ENCODE data around the gene PHF19. TPM values are rescaled to one million over a fixed set of nuclear protein-coding genes. Genes with fewer than 3 reads are reported as not detected.

Gene PHF19
- total RNA-seq, 1 experiment from 2014 or later, result 39.0 TPM

- TF ChIP-seq STAT6 (CRISPR knock-in tag; conservative IDR thresholded peaks at IDR 0.05; ENCODE audit: low read depth) (no peak), ZNF416 (CRISPR knock-in tag; IDR thresholded peaks at IDR 0.05) (no peak), ZMAT4 (CRISPR knock-in tag; IDR thresholded peaks at IDR 0.05) (no peak), ZNF263 (CRISPR knock-in tag; IDR thresholded peaks at IDR 0.05; ENCODE audit: low read depth) (no peak)
Measured at GRCh38 chr9:120832807-120833206, 44.2 kb downstream of the PHF19 start (continued).

GRCh38 chr9:120830865-120831264 lies 46.1 kb downstream of the PHF19 start:
- Mint-ChIP-seq H3K4me1 (peaks cover 6% of the 10 kb centered on the region; the same call in 1 of the 2 replicates), H3K27me3 (ENCODE audit: low read depth) (no peaks in the 10 kb centered on the region), H3K27ac (no peak overlapping the region), H3K9me3 (no peaks in the 10 kb centered on the region), H3K4me3 (no peak overlapping the region), H3K36me3 (peaks cover 58% of the 10 kb centered on the region)
- ChIA-PET CTCF (no interaction called here), POLR2A (interaction anchor here (0.7 kb wide), 1 partner anchor 467 kb away, joined by 3 read pairs; no protein-coding TSS in a partner anchor)
- peak; percentile 89 for TF ChIP-seq ZNF121 (CRISPR knock-in tag; IDR thresholded peaks at IDR 0.05)
- TF ChIP-seq GRHL2 (CRISPR knock-in tag; IDR thresholded peaks at IDR 0.05; ENCODE audit: insufficient replicate concordance, severe bottlenecking), result no peak
- no peak for DNase-seq (ENCODE audit: low spot score)
- no peak for ATAC-seq

- no peak for TF ChIP-seq CTCF (IDR thresholded peaks at IDR 0.05)
- no peak for TF ChIP-seq PRRX2 (CRISPR knock-in tag; IDR thresholded peaks at IDR 0.05)
- no peak for TF ChIP-seq ZNF416 (CRISPR knock-in tag; IDR thresholded peaks at IDR 0.05)
- TF ChIP-seq NR3C1 (CRISPR knock-in tag; conservative IDR thresholded peaks at IDR 0.05; ENCODE audit: low read depth), result no peak
- no peak for TF ChIP-seq CDX4 (CRISPR knock-in tag; IDR thresholded peaks at IDR 0.05; ENCODE audit: borderline replicate concordance)
- TF ChIP-seq TCF7 (CRISPR knock-in tag; IDR thresholded peaks at IDR 0.05; ENCODE audit: low read depth), result no peak
- no peak for TF ChIP-seq ZNF317 (CRISPR knock-in tag; IDR thresholded peaks at IDR 0.05; ENCODE audit: borderline replicate concordance, low read depth)
- TF ChIP-seq CREB1 (CRISPR knock-in tag; IDR thresholded peaks at IDR 0.05), result no peak
- no peak for TF ChIP-seq ELF4 (CRISPR knock-in tag; IDR thresholded peaks at IDR 0.05; ENCODE audit: low read depth)
- no peak for TF ChIP-seq FOXK1 (CRISPR knock-in tag; IDR thresholded peaks at IDR 0.05)
- no peak for TF ChIP-seq ZNF232 (CRISPR knock-in tag; IDR thresholded peaks at IDR 0.05)
- TF ChIP-seq NR2C2 (CRISPR knock-in tag; IDR thresholded peaks at IDR 0.05), result no peak
- TF ChIP-seq RELA (CRISPR knock-in tag; IDR thresholded peaks at IDR 0.05; ENCODE audit: borderline replicate concordance), result no peak
- TF ChIP-seq ETV6 (CRISPR knock-in tag; IDR thresholded peaks at IDR 0.05), result no peak
- no peak for TF ChIP-seq ZSCAN18 (CRISPR knock-in tag; IDR thresholded peaks at IDR 0.05)
- no peak for TF ChIP-seq E2F4 (CRISPR knock-in tag; IDR thresholded peaks at IDR 0.05; ENCODE audit: borderline replicate concordance, low read depth)
- TF ChIP-seq TP53 (CRISPR knock-in tag; IDR thresholded peaks at IDR 0.05), result no peak
- Mint-ChIP-seq H3K27me3 (ENCODE audit: low read depth) (no peaks in the 10 kb centered on the region), H3K27ac (no peak overlapping the region), H3K4me3 (no peak overlapping the region), H3K4me1 (peaks cover 6% of the 10 kb centered on the region; the same call in 1 of the 2 replicates), H3K9me3 (no peaks in the 10 kb centered on the region), H3K36me3 (peaks cover 58% of the 10 kb centered on the region)
- CTCF ChIA-PET, result no interaction called here
- POLR2A ChIA-PET, result interaction anchor here (0.7 kb wide), 1 partner anchor 467 kb away, joined by 3 read pairs; no protein-coding TSS in a partner anchor
- ATAC-seq (no peak), DNase-seq (ENCODE audit: low spot score) (no peak)
Measured at GRCh38 chr9:120830151-120830550, 46.8 kb downstream of the PHF19 start.
